Umbilical cord (tissue), 2 donors: ENCODE measurements around the gene MAP1LC3B. TPM values are rescaled to one million over a fixed set of nuclear protein-coding genes. Genes with fewer than 3 reads are reported as not detected.

ENCODE experiments used
- DNase-seq: peaks from one replicate; pipeline ENCODE4 v3.0.0-alpha.2; 2015; ENCODE audit warnings: low spot score
- total RNA-seq: library from RNA; depleted of rRNA; stranded (reverse); fragments of >200 nt; gene quantifications from one replicate; pipeline ENCODE4 v1.2.3, GENCODE V29; 2014; ENCODE audit warnings: low replicate concordance; ENCODE audit not compliant: insufficient read depth

MAP1LC3B gene
- total RNA-seq, 1 donor from 2014 or later = 53.4 TPM

GRCh38 chr16:87409781-87410180 is 17.6 kb downstream of the MAP1LC3B start:
- DNase-seq = no peak

- DNase-seq = no peak
Observed at GRCh38 chr16:87410530-87410929, 18.4 kb downstream of the MAP1LC3B start.

GRCh38 chr16:87410968-87411367 is 18.8 kb downstream of the MAP1LC3B start:
- no peak for DNase-seq

GRCh38 chr16:87411375-87412271 is 19.5 kb downstream of the MAP1LC3B start:
- DNase-seq = no peak

GRCh38 chr16:87412371-87412995 is 20.3 kb downstream of the MAP1LC3B start:
- DNase-seq = no peak

- no peak for DNase-seq
Observed at GRCh38 chr16:87412996-87413421, 20.9 kb downstream of the MAP1LC3B start.

- no peak for DNase-seq
Observed at GRCh38 chr16:87414251-87414680, 22.1 kb downstream of the MAP1LC3B start.

- no peak for DNase-seq
Observed at GRCh38 chr16:87415441-87415840, 23.3 kb downstream of the MAP1LC3B start.

GRCh38 chr16:87416826-87417527 is 24.8 kb downstream of the MAP1LC3B start:
- peak; percentile 46 for DNase-seq

GRCh38 chr16:87417528-87417910 is 25.4 kb downstream of the MAP1LC3B start:
- no peak for DNase-seq

GRCh38 chr16:87418216-87418615 is 26.1 kb downstream of the MAP1LC3B start:
- no peak for DNase-seq

GRCh38 chr16:87418644-87419043 is 26.5 kb downstream of the MAP1LC3B start:
- DNase-seq = no peak

- no peak for DNase-seq
Observed at GRCh38 chr16:87420026-87421002, 28.2 kb downstream of the MAP1LC3B start.

GRCh38 chr16:87421003-87421912 is 29.1 kb downstream of the MAP1LC3B start:
- DNase-seq = no peak

- no peak for DNase-seq
Observed at GRCh38 chr16:87422106-87422505, 30.0 kb downstream of the MAP1LC3B start.

- DNase-seq = no peak
Observed at GRCh38 chr16:87423429-87423828, 31.3 kb downstream of the MAP1LC3B start.

GRCh38 chr16:87424266-87424665 is 32.1 kb downstream of the MAP1LC3B start:
- no peak for DNase-seq

- DNase-seq = no peak
Observed at GRCh38 chr16:87425941-87426340, 33.8 kb downstream of the MAP1LC3B start.

- no peak for DNase-seq
Observed at GRCh38 chr16:87426423-87427215, 34.5 kb downstream of the MAP1LC3B start.
